Measurements from ENCODE around the gene SPTA1.

The SPTA1 gene

DNA sequence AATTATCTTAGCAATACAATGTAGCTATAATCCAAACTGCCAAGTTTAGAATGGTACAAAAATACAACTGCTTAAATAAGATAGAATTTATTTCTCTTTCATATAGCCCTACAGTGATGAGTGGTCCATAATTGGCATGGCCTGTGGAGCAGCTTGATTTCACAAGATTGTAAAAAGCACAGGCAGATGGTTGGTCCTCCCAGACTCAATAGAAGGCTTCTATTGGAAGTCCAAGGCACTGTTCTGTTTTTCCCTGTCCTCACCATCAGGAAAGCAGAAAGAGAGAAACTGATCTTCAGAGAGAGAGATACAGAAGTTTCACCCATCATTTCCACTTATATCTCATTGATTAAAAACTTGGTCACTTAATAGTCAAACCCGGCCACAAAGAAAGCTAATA, 114.3 kb downstream of the SPTA1 start:
- H3K9ac ChIP-seq (ENCODE audit: low read length): no peak overlapping the region
- no peaks in the 10 kb centered on the region for H3K36me3 ChIP-seq (ENCODE audit: control insufficient read depth, insufficient read depth, low read length, severe bottlenecking)
- no peaks in the 10 kb centered on the region for H3K9me3 ChIP-seq (ENCODE audit: control insufficient read depth, low read length)
- H3K27me3 ChIP-seq (replicated peaks; ENCODE audit: control insufficient read depth, insufficient read depth, low read length): peaks cover 4% of the 10 kb centered on the region
- H3K4me3 ChIP-seq (ENCODE audit: low read length): no peak overlapping the region
- no peak for DNase-seq (ENCODE audit: low read depth)
- no peaks in the 10 kb centered on the region for H3K4me1 ChIP-seq (ENCODE audit: control insufficient read depth, insufficient read depth, low read length)

DNA sequence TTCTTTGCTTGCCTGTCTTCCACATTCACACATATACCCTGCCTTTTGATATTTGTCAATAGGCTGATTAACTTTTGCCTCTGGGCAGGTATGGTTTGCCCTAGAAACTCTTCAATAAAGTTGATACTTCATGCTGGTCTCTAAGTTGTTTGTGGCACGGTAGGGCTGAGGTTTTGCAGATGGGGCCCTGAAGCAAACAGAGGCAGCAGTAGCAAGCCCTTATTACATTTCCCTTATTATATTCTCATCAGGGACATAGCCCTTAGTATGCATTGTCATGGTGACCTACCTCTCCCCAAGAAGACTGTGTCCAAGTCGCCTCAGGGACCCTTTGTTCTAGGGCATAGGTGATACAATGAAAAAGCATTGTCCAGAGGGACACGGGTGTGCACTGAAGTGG, 116.0 kb downstream of the SPTA1 start, which contains the start of gene OR6P1:
Gene OR6P1, minus strand, starts transcription at position 101 of the 400 bp plus-strand sequence. CDS start 6,976 bp downstream, outside the sequence.
- DNase-seq (ENCODE audit: low read depth): no peak
- H3K9me3 ChIP-seq (ENCODE audit: control insufficient read depth, low read length): no peaks in the 10 kb centered on the region
- H3K4me3 ChIP-seq (ENCODE audit: low read length): no peak within 1 kb of the TSS
- peaks cover 4% of the 10 kb centered on the region for H3K27me3 ChIP-seq (replicated peaks; ENCODE audit: control insufficient read depth, insufficient read depth, low read length)
- H3K9ac ChIP-seq (ENCODE audit: low read length): no peak within 1 kb of the TSS
- no peaks in the 10 kb centered on the region for H3K36me3 ChIP-seq (ENCODE audit: control insufficient read depth, insufficient read depth, low read length, severe bottlenecking)
- H3K4me1 ChIP-seq (ENCODE audit: control insufficient read depth, insufficient read depth, low read length): no peaks in the 10 kb centered on the region

DNA sequence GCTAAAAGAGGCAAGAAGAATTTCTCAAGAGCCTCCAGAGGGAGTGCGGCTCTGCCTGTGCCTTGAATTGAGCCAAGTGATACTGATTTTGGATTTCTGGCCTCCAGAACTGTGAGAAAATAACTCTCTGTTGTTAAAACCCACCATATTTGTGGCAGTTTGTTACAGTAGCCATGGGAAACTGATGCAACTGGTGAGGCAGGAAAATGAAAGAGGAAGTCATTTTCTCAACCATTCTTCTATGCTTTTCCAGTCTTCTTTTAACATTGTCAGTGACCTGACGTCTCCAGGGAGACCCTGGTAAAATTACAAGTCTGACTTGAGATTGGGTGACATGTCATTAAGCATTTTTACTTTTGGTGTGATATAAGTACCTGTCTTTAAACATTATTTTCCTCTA, 121.9 kb downstream of the SPTA1 start:
- no peak for DNase-seq (ENCODE audit: low read depth)
- Histone ChIP-seq H3K4me1 (ENCODE audit: control insufficient read depth, insufficient read depth, low read length) (no peaks in the 10 kb centered on the region), H3K9ac (ENCODE audit: low read length) (no peak overlapping the region), H3K27me3 (replicated peaks; ENCODE audit: control insufficient read depth, insufficient read depth, low read length) (no peaks in the 10 kb centered on the region), H3K9me3 (ENCODE audit: control insufficient read depth, low read length) (no peaks in the 10 kb centered on the region), H3K36me3 (ENCODE audit: control insufficient read depth, insufficient read depth, low read length, severe bottlenecking) (no peaks in the 10 kb centered on the region), H3K4me3 (ENCODE audit: low read length) (no peak overlapping the region)

DNA sequence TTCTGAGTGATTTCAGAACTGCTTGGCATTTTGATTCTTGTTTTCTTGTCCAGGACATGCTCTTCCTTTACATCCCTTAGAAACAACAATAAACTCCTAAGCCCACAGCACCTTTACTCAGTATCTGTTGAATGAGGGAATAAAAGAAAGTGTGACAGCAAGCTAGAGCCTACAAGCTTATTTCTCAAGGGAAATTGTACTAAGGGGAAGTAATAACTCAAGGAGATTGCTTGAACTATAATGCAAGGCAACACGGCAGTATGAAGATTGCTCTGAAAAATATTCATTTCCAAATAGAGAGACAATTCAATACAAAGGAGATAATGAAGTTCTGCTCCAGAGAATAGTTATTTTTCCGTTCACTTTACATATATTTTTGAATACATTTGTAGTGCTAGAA, 122.7 kb downstream of the SPTA1 start:
- no peak overlapping the region for H3K9ac ChIP-seq (ENCODE audit: low read length)
- no peak overlapping the region for H3K4me3 ChIP-seq (ENCODE audit: low read length)
- H3K4me1 ChIP-seq (ENCODE audit: control insufficient read depth, insufficient read depth, low read length): no peaks in the 10 kb centered on the region
- no peaks in the 10 kb centered on the region for H3K9me3 ChIP-seq (ENCODE audit: control insufficient read depth, low read length)
- DNase-seq (ENCODE audit: low read depth): no peak
- no peaks in the 10 kb centered on the region for H3K27me3 ChIP-seq (replicated peaks; ENCODE audit: control insufficient read depth, insufficient read depth, low read length)
- no peaks in the 10 kb centered on the region for H3K36me3 ChIP-seq (ENCODE audit: control insufficient read depth, insufficient read depth, low read length, severe bottlenecking)
